ENCODE data around the gene ALPI. TPM values are rescaled to one million over a fixed set of nuclear protein-coding genes. Genes with fewer than 3 reads are reported as not detected.
"Not testable (repeated sequence)": the region's sequence is repeated elsewhere in the genome, so short reads cannot be mapped to it uniquely, and the experiment has no call there.

The ALPI gene
- not detected for polyA plus RNA-seq

GRCh38 chr2:232455426-232456255, at the start of gene ALPI:
ALPI (plus strand) TSS chr2:232456153; CDS start chr2:232456200, 47 bp downstream.
- no peaks in the 10 kb centered on the region for H3K9me3 Mint-ChIP-seq
- peaks cover 3 to 8% (median 3%) of the 10 kb centered on the region in 3 donors for H3K27me3 Mint-ChIP-seq (ENCODE audit: low read depth in 3 of 3)
- DNase-seq: no peak
- no peak within 1 kb of the TSS for H3K4me3 Mint-ChIP-seq
- H3K36me3 Mint-ChIP-seq: no peaks in the 10 kb centered on the region
- no peak within 1 kb of the TSS for H3K27ac Mint-ChIP-seq
- H3K4me1 Mint-ChIP-seq: peaks cover 0 to 1% of the 10 kb centered on the region in 2 donors

- Mint-ChIP-seq H3K4me1 (no peaks in the 10 kb centered on the region), H3K27ac (no peak within 1 kb of the TSS), H3K9me3 (no peaks in the 10 kb centered on the region), H3K36me3 (no peaks in the 10 kb centered on the region), H3K4me3 (no peak within 1 kb of the TSS), H3K27me3 (ENCODE audit: low read depth in 3 of 3) (peaks cover 0 to 2% (median 0%) of the 10 kb centered on the region in 3 donors)
- no peak for DNase-seq
These were observed 49.2 kb upstream of the ALPI start, which contains the start of gene ALPG for GRCh38 chr2:232406556-232407310. ALPG (plus strand) TSS chr2:232406844; CDS start chr2:232406895, 51 bp downstream.

- not testable (repeated sequence) for DNase-seq; H3K27me3 Mint-ChIP-seq (ENCODE audit: low read depth in 3 of 3); H3K9me3 Mint-ChIP-seq; H3K4me1 Mint-ChIP-seq; H3K4me3 Mint-ChIP-seq; H3K36me3 Mint-ChIP-seq; H3K27ac Mint-ChIP-seq
These were observed 48.4 kb upstream of the ALPI start for GRCh38 chr2:232407428-232408150.

GRCh38 chr2:232408269-232408668, 47.7 kb upstream of the ALPI start:
- not testable (repeated sequence) for DNase-seq; H3K27ac Mint-ChIP-seq; H3K4me3 Mint-ChIP-seq; H3K36me3 Mint-ChIP-seq; H3K9me3 Mint-ChIP-seq; H3K4me1 Mint-ChIP-seq; H3K27me3 Mint-ChIP-seq (ENCODE audit: low read depth in 3 of 3)

- H3K4me3 Mint-ChIP-seq; DNase-seq; H3K27me3 Mint-ChIP-seq (ENCODE audit: low read depth in 3 of 3); H3K4me1 Mint-ChIP-seq; H3K36me3 Mint-ChIP-seq; H3K9me3 Mint-ChIP-seq; H3K27ac Mint-ChIP-seq: not testable (repeated sequence)
These were observed 46.3 kb upstream of the ALPI start for GRCh38 chr2:232409617-232410016.

GRCh38 chr2:232410238-232410900, 45.6 kb upstream of the ALPI start:
- Mint-ChIP-seq H3K4me3 (no peak overlapping the region), H3K27ac (no peak overlapping the region), H3K4me1 (no peaks in the 10 kb centered on the region), H3K9me3 (no peaks in the 10 kb centered on the region), H3K27me3 (ENCODE audit: low read depth in 3 of 3) (peaks cover 0 to 7% (median 3%) of the 10 kb centered on the region in 3 donors), H3K36me3 (no peaks in the 10 kb centered on the region)
- DNase-seq: no peak

GRCh38 chr2:232411901-232412629, 43.9 kb upstream of the ALPI start:
- Mint-ChIP-seq H3K27ac (no peak overlapping the region), H3K9me3 (no peaks in the 10 kb centered on the region), H3K36me3 (no peaks in the 10 kb centered on the region), H3K4me3 (no peak overlapping the region), H3K27me3 (ENCODE audit: low read depth in 3 of 3) (peaks cover 0 to 7% (median 5%) of the 10 kb centered on the region in 3 donors), H3K4me1 (no peaks in the 10 kb centered on the region)
- DNase-seq: no peak

GRCh38 chr2:232412986-232413385, 43.0 kb upstream of the ALPI start:
- Mint-ChIP-seq H3K27ac (no peak overlapping the region), H3K27me3 (ENCODE audit: low read depth in 3 of 3) (peaks cover 0 to 7% (median 5%) of the 10 kb centered on the region in 3 donors), H3K4me3 (no peak overlapping the region), H3K9me3 (no peaks in the 10 kb centered on the region), H3K36me3 (no peaks in the 10 kb centered on the region), H3K4me1 (no peaks in the 10 kb centered on the region)
- no peak for DNase-seq

GRCh38 chr2:232415138-232415690, 40.7 kb upstream of the ALPI start:
- H3K27ac Mint-ChIP-seq: no peak overlapping the region
- DNase-seq: no peak
- H3K27me3 Mint-ChIP-seq (ENCODE audit: low read depth in 3 of 3): peaks cover 1 to 9% (median 7%) of the 10 kb centered on the region in 3 donors
- no peaks in the 10 kb centered on the region for H3K36me3 Mint-ChIP-seq
- H3K4me3 Mint-ChIP-seq: no peak overlapping the region
- no peaks in the 10 kb centered on the region for H3K4me1 Mint-ChIP-seq
- H3K9me3 Mint-ChIP-seq: no peaks in the 10 kb centered on the region

- no peaks in the 10 kb centered on the region for H3K36me3 Mint-ChIP-seq
- no peak for DNase-seq
- H3K9me3 Mint-ChIP-seq: no peaks in the 10 kb centered on the region
- H3K27ac Mint-ChIP-seq: no peak overlapping the region
- no peaks in the 10 kb centered on the region for H3K4me1 Mint-ChIP-seq
- H3K27me3 Mint-ChIP-seq (ENCODE audit: low read depth in 3 of 3): peaks cover 1 to 9% (median 7%) of the 10 kb centered on the region in 3 donors
- H3K4me3 Mint-ChIP-seq: no peak overlapping the region
These were observed 40.0 kb upstream of the ALPI start for GRCh38 chr2:232415736-232416520.

GRCh38 chr2:232416521-232417470, 39.2 kb upstream of the ALPI start:
- Mint-ChIP-seq H3K9me3 (no peaks in the 10 kb centered on the region), H3K27me3 (ENCODE audit: low read depth in 3 of 3) (peaks cover 1 to 10% (median 7%) of the 10 kb centered on the region in 3 donors), H3K4me3 (no peak overlapping the region), H3K36me3 (no peaks in the 10 kb centered on the region), H3K27ac (no peak overlapping the region), H3K4me1 (peaks cover 0 to under 1% of the 10 kb centered on the region in 2 donors)
- no peak for DNase-seq

Measured in immature natural killer cell (primary cell).